GM12878 (cell line): ENCODE data around the gene KIF5C.

Experiments used
- BCLAF1 ChIP-seq: fragments of 450-650 bp; IDR thresholded peaks from 2 replicates; pipeline ENCODE4 v1.6.1; 2017; ENCODE audit warnings: antibody characterized with exemption, mild to moderate bottlenecking, moderate library complexity
- CBFB ChIP-seq: IDR thresholded peaks from 2 replicates; pipeline ENCODE4 v1.6.1; 2016; ENCODE audit warnings: antibody characterized with exemption, low read depth
- IRF4 ChIP-seq: IDR thresholded peaks from 2 replicates; pipeline ENCODE4 v1.6.1; 2011; ENCODE audit warnings: low read depth, low read length
- RAD21 ChIP-seq: IDR thresholded peaks from 2 replicates; pipeline ENCODE4 v1.6.1; 2011; ENCODE audit warnings: mild to moderate bottlenecking, low read depth, low read length, moderate library complexity; ENCODE audit not compliant: insufficient read depth
- TF ChIP-seq, protein P1 (sequence below), 3 experiments: IDR thresholded peaks in 2 of 3; conservative IDR thresholded peaks in 1 of 3; 2 replicates each; pipeline ENCODE4 v1.5.1; 2011; ENCODE audit warnings: low read depth in 3 of 3, low read length in 3 of 3, mild to moderate bottlenecking in 3 of 3, control low read depth in 2 of 3, moderate library complexity in 2 of 3, inconsistent platforms in 1 of 3, mixed read lengths in 1 of 3; ENCODE audit not compliant: control insufficient read depth in 2 of 3, insufficient read depth in 1 of 3; ENCODE audit errors: extremely low read depth in 1 of 3
- TF ChIP-seq, protein P2 (sequence below): IDR thresholded peaks from 2 replicates; pipeline ENCODE4 v1.6.1; 2011; ENCODE audit warnings: mild to moderate bottlenecking, low read depth, low read length, moderate library complexity; ENCODE audit not compliant: insufficient replicate concordance

- TF ChIP-seq, protein P1, sequence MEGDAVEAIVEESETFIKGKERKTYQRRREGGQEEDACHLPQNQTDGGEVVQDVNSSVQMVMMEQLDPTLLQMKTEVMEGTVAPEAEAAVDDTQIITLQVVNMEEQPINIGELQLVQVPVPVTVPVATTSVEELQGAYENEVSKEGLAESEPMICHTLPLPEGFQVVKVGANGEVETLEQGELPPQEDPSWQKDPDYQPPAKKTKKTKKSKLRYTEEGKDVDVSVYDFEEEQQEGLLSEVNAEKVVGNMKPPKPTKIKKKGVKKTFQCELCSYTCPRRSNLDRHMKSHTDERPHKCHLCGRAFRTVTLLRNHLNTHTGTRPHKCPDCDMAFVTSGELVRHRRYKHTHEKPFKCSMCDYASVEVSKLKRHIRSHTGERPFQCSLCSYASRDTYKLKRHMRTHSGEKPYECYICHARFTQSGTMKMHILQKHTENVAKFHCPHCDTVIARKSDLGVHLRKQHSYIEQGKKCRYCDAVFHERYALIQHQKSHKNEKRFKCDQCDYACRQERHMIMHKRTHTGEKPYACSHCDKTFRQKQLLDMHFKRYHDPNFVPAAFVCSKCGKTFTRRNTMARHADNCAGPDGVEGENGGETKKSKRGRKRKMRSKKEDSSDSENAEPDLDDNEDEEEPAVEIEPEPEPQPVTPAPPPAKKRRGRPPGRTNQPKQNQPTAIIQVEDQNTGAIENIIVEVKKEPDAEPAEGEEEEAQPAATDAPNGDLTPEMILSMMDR (IDR thresholded peaks at IDR 0.05 in 2 of 3, conservative IDR thresholded peaks at IDR 0.05 in 1 of 3; ENCODE audit: control insufficient read depth in 2 of 3, extremely low read depth in 1 of 3, insufficient read depth in 1 of 3, low read depth in 3 of 3, low read length in 3 of 3), result no peak
- no peak for TF ChIP-seq CBFB
- TF ChIP-seq IRF4, result no peak
- TF ChIP-seq, protein P2, sequence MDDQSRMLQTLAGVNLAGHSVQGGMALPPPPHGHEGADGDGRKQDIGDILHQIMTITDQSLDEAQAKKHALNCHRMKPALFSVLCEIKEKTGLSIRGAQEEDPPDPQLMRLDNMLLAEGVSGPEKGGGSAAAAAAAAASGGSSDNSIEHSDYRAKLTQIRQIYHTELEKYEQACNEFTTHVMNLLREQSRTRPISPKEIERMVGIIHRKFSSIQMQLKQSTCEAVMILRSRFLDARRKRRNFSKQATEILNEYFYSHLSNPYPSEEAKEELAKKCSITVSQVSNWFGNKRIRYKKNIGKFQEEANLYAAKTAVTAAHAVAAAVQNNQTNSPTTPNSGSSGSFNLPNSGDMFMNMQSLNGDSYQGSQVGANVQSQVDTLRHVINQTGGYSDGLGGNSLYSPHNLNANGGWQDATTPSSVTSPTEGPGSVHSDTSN, result no peak
- TF ChIP-seq BCLAF1, result no peak
- TF ChIP-seq RAD21, result no peak
Observed at GRCh38 chr2:148885209-148885608, 10.2 kb downstream of the KIF5C start.
